Astrocyte of the spinal cord (primary cell): ENCODE results near the gene ESPN.
"Not testable (repeated sequence)": the region's sequence is repeated elsewhere in the genome, so short reads cannot be mapped to it uniquely, and the experiment has no call there.

Source experiments
- DNase-seq: peaks from one replicate; pipeline ENCODE4 v3.0.0; 2011; ENCODE audit warnings: low read depth, low spot score
- H3K4me3 ChIP-seq: 2 replicates; pipeline ENCODE4 v1.5.1; 2011; ENCODE audit warnings: low read depth, mild to moderate bottlenecking, low read length, moderate library complexity
- in situ Hi-C: cut with HindIII; loops from 2 replicates; pipeline ENCODE4 v1.10.0; 2017; ENCODE audit warnings: low sequenced_read_pairs
- TF ChIP-seq, protein P1 (sequence below): IDR thresholded peaks from 2 replicates; pipeline ENCODE4 v1.5.1; 2012; ENCODE audit warnings: low read depth, mild to moderate bottlenecking, low read length, inconsistent platforms

ESPN gene

GRCh38 chr1:6423321-6423999, 1.1 kb upstream of the ESPN start:
- in situ Hi-C loops, result no loop called here
- no peak overlapping the region for H3K4me3 ChIP-seq
- TF ChIP-seq, protein P1, sequence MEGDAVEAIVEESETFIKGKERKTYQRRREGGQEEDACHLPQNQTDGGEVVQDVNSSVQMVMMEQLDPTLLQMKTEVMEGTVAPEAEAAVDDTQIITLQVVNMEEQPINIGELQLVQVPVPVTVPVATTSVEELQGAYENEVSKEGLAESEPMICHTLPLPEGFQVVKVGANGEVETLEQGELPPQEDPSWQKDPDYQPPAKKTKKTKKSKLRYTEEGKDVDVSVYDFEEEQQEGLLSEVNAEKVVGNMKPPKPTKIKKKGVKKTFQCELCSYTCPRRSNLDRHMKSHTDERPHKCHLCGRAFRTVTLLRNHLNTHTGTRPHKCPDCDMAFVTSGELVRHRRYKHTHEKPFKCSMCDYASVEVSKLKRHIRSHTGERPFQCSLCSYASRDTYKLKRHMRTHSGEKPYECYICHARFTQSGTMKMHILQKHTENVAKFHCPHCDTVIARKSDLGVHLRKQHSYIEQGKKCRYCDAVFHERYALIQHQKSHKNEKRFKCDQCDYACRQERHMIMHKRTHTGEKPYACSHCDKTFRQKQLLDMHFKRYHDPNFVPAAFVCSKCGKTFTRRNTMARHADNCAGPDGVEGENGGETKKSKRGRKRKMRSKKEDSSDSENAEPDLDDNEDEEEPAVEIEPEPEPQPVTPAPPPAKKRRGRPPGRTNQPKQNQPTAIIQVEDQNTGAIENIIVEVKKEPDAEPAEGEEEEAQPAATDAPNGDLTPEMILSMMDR, result peak; percentile 80
- DNase-seq, result peak; percentile 64

- DNase-seq, result no peak
- in situ Hi-C loops, result no loop called here
- TF ChIP-seq, protein P1, result no peak
- H3K4me3 ChIP-seq, result no peak overlapping the region
Measured at GRCh38 chr1:6424000-6424565, 493 bp upstream of the ESPN start.

GRCh38 chr1:6425658-6426057, 1.1 kb downstream of the ESPN start:
- in situ Hi-C loops, result no loop called here
- TF ChIP-seq, protein P1, result no peak

GRCh38 chr1:6426277-6426971, 1.8 kb downstream of the ESPN start:
- in situ Hi-C loops, result no loop called here
- no peak overlapping the region for H3K4me3 ChIP-seq
- TF ChIP-seq, protein P1, result no peak
- DNase-seq, result no peak

More at GRCh38 chr1:6425658-6426057, 1.1 kb downstream of the ESPN start:
- H3K4me3 ChIP-seq, result no peak overlapping the region
- no peak for DNase-seq

GRCh38 chr1:6426972-6427350, 2.4 kb downstream of the ESPN start:
- in situ Hi-C loops, result no loop called here
- no peak for DNase-seq
- TF ChIP-seq, protein P1, result no peak
- no peak overlapping the region for H3K4me3 ChIP-seq

DNA sequence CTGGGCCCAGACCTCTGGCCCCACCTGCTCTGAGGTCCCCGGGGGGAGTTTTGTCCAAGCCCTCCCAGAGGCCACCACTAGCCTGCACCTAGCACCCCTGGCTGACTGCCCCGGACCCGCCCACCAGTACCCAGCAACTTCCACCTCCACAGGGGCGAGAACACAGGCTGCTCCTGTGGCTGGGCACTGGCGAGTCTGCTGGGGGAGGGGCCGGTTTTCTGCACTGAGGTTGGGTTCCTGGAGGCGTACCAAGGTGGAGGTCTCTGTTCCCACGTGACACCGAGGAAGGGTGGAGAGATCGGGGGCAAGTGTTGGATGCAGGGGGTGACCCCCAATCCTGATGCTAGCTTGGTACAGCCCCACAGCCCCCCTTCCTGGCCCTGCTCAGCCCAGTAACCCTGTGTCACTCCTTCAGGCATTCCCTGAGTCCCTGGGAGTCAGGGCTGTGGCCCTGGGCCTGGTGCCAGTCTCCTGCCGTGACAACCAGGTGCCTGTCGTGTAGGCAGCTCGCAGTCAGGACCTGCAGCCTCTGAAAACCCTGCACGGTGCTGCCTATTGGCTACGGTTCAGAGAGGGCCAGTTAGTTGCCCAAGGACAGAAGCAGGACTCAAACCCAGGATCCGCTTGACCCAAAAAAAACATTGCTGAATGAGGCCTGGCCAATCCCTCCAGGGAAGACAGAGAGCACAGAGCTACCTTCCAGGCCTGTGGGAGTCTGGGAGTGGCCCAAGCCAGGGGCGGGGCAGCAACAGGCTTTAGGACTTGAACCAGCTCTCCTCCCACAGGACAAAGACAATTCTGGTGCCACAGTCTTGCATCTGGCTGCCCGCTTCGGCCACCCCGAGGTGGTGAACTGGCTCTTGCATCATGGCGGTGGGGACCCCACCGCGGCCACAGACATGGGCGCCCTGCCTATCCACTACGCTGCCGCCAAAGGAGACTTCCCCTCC, 3.1 kb downstream of the ESPN start:
- in situ Hi-C loops, result no loop called here
- DNase-seq, result no peak
- H3K4me3 ChIP-seq, result no peak overlapping the region
- TF ChIP-seq, protein P1, result no peak

GRCh38 chr1:6428453-6428852, 3.9 kb downstream of the ESPN start:
- DNase-seq, H3K4me3 ChIP-seq, in situ Hi-C loops: not testable (repeated sequence)

GRCh38 chr1:6429660-6430411, 5.3 kb downstream of the ESPN start:
- H3K4me3 ChIP-seq, DNase-seq, in situ Hi-C loops: not testable (repeated sequence)
